Stimulated activated CD4-positive, alpha-beta T cell treated with anti-CD3 and anti-CD28 coated beads, Interleukin-4, amount 100 ng/mL, for 48 hours (primary cell): ENCODE results near the gene CNPY2.
"Not testable (repeated sequence)": the region's sequence is repeated elsewhere in the genome, so short reads cannot be mapped to it uniquely, and the experiment has no call there.

ENCODE experiments used
- DNase-seq, 2 donors: peaks; one replicate each; pipeline ENCODE4 v3.0.0-alpha.2; 2020; ENCODE audit warnings: low read depth in 2 of 2

The CNPY2 gene

GRCh38 chr12:56333679-56334489 is 18.1 kb upstream of the CNPY2 start, which contains the start of gene PAN2:
PAN2 (minus strand) TSS chr12:56334000; CDS start chr12:56333094, 906 bp downstream.
- DNase-seq: peak; percentile 82 to 90

- DNase-seq: no peak
These were observed 17.4 kb upstream of the CNPY2 start for GRCh38 chr12:56333197-56333678.

GRCh38 chr12:56332512-56333196 is 16.9 kb upstream of the CNPY2 start:
- no peak for DNase-seq

GRCh38 chr12:56330936-56331490 is 15.2 kb upstream of the CNPY2 start:
- no peak for DNase-seq

GRCh38 chr12:56326533-56326932 is 10.7 kb upstream of the CNPY2 start:
- DNase-seq: no peak

GRCh38 chr12:56326126-56326525 is 10.3 kb upstream of the CNPY2 start:
- DNase-seq: no peak

GRCh38 chr12:56324206-56324605 is 8.4 kb upstream of the CNPY2 start:
- DNase-seq: no peak

GRCh38 chr12:56321610-56322009 is 5.8 kb upstream of the CNPY2 start:
- DNase-seq: not testable (repeated sequence)

- no peak for DNase-seq
These were observed 5.2 kb upstream of the CNPY2 start for GRCh38 chr12:56321027-56321426.

GRCh38 chr12:56317675-56318074 is 1.9 kb upstream of the CNPY2 start:
- no peak for DNase-seq

- DNase-seq: no peak
These were observed 553 bp downstream of the CNPY2 start for GRCh38 chr12:56315249-56315621.

- DNase-seq: no peak
These were observed 4.8 kb downstream of the CNPY2 start for GRCh38 chr12:56311003-56311402.

GRCh38 chr12:56308714-56309113 is 7.1 kb downstream of the CNPY2 start:
- no peak for DNase-seq

GRCh38 chr12:56307221-56307965 is 8.4 kb downstream of the CNPY2 start:
- DNase-seq: no peak

- DNase-seq: no peak
These were observed 10.8 kb downstream of the CNPY2 start for GRCh38 chr12:56304872-56305590.

GRCh38 chr12:56304276-56304675 is 11.5 kb downstream of the CNPY2 start:
- DNase-seq: no peak

- DNase-seq: no peak
These were observed 14.9 kb downstream of the CNPY2 start for GRCh38 chr12:56300644-56301464.

- peak; percentile 97 to 98 for DNase-seq
These were observed 15.7 kb downstream of the CNPY2 start, which contains the start of gene CS for GRCh38 chr12:56299853-56300643. CS (minus strand) TSS chr12:56300330; CDS start chr12:56300201, 129 bp downstream.

GRCh38 chr12:56299308-56299852 is 16.4 kb downstream of the CNPY2 start:
- DNase-seq: no peak
